ENCODE data around the gene EBF3. TPM values are rescaled to one million over a fixed set of nuclear protein-coding genes. Genes with fewer than 3 reads are reported as not detected.

EBF3 gene
- total and polyA plus RNA-seq, 4 donors = 14.3 to 166 (median 116) TPM

DNA sequence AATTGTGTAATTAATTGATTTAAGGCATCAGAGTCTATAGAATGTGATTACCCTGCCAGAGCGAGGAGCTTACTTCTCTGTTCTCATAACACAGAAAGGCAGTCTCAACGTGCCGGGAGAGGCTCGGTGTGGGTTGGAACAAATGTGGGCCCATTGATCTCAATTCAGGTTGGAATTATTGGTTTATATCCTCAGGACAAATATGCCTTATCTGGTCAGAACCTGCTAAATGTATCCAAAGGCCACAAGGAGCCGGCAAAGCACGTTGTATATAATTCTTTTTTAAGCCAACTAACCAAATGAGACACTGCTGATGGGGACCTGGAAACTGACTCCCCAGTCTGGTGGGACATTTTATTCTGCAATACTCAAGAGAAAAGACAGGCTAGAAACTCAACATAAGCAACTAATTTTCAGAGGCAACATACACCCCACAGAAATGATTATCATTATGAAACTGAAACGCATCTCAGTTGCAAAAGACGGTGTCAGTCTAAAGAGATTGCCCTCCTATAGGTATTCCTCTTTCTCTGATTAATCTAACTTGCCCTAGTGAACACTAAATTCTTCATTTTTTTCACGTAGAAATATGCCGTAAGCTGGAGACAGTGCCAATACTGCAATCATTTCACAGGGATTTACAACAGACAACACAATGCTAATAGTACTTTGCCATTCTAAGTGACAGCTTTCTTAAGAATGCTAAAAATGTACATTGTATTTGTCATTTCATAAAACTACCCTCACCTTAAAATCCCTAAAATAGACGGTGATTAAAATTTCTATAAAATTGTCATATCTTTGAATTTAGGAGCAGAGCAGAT lies 9.4 kb downstream of the EBF3 start:
- Histone ChIP-seq H3K36me3 (ENCODE audit: control insufficient read depth, insufficient read depth, low read length) (peaks cover 10% of the 10 kb centered on the region), H3K4me1 (ENCODE audit: control insufficient read depth, insufficient read depth, low read length) (peaks cover 20% of the 10 kb centered on the region), H3K27ac (ENCODE audit: low read depth, low read length) (no peak overlapping the region), H3K27me3 (ENCODE audit: control insufficient read depth, insufficient read depth, low read length) (peaks cover 47% of the 10 kb centered on the region), H3K4me3 (ENCODE audit: low read depth, low read length) (no peak overlapping the region), H3K9me3 (ENCODE audit: control insufficient read depth, insufficient read depth, low read length) (no peaks in the 10 kb centered on the region)
- peak in 1 of 6 donors; percentile 79 for DNase-seq (ENCODE audit: low read depth in 4 of 6, low spot score in 6 of 6)
- WGBS (ENCODE audit: insufficient coverage) = 76% methylated on average over 4 of the region's 11 CpGs

DNA sequence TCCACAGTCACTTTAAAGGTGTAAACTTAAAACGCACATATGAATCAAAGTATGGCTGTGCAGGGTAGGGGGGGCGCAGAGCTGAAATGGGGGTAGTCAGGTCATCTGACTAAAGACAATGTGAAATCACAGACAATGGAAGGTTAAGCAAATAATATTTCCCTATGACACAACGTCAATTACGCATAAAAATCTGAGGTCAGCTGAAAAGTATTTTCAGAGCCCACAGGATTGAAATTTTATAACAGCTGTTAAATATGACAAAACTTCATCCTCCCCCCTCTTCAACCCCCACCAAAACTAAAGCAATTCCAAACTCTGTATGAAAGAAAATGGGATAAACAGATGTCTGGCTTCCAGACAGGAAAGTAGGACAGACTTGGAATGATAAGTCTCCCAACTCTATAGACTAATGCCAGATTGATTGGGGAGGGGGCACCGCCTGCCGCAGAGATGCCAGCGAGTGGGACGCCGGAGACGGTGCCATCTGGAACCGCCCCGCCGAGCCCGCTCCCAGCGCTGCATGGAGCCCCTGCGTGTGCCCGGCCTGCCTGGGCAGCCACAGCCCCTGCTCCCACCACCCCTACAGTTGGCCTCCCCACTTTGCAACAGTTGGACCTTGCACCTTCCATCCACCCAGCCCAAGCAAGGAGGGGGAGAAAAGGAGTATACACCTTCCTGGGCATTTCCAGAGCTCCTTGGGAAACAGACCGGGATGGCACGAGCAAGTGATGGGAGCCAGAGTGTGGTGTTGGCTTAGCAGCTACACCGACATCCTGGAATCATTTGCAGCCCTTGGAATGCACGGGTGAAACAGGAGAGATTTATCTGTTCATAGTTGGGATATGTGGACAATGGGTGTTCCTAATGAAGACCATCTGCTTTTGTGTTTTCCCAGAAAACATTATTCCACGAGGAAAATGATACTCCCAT lies 10.7 kb downstream of the EBF3 start:
- Histone ChIP-seq H3K9me3 (ENCODE audit: control insufficient read depth, insufficient read depth, low read length) (no peaks in the 10 kb centered on the region), H3K36me3 (ENCODE audit: control insufficient read depth, insufficient read depth, low read length) (peaks cover 10% of the 10 kb centered on the region), H3K4me3 (ENCODE audit: low read depth, low read length) (no peak overlapping the region), H3K27ac (ENCODE audit: low read depth, low read length) (peak overlapping the region; percentile 35), H3K27me3 (ENCODE audit: control insufficient read depth, insufficient read depth, low read length) (peaks cover 36% of the 10 kb centered on the region), H3K4me1 (ENCODE audit: control insufficient read depth, insufficient read depth, low read length) (peaks cover 19% of the 10 kb centered on the region)
- WGBS (ENCODE audit: insufficient coverage) = 28% methylated on average over 16 of the region's 22 CpGs
- DNase-seq (ENCODE audit: low read depth in 4 of 6, low spot score in 6 of 6) = peak in 2 of 6 donors; percentile 57 to 70

DNA sequence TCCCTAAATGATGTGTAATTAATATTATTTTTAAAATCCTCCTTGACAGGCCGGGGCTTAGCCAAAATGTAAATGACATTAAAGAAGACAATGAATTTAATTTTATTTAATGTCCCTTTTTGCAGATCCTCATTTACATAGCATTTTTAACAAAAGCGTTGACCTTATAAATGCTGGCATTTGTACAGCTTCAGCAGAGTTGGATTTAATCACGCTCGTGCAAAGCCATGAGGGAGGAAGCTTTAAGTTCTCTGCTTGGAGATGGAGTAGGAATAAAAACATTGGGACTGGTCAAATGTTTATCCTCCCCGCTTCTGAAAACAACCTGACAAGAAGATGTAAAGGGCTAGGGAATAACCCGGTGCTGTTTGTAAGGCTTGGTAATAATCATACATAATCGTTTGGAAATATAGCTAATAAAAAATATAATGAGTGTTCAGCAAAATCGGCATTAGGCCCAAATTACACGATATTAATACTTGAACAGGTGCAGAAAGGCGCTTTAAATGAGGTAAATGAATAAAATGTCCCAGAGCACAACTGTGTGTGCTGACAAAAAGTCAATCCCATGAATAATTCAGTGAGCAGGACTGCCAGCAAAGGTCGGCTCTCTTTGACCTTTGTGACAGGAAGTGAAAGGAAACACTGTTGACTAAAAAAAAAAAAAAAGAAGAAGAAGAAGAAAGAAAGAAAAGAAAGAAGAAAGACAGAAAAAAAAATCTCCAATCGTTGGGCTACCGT lies 11.5 kb downstream of the EBF3 start:
- Histone ChIP-seq H3K27ac (ENCODE audit: low read depth, low read length) (no peak overlapping the region), H3K9me3 (ENCODE audit: control insufficient read depth, insufficient read depth, low read length) (no peaks in the 10 kb centered on the region), H3K4me3 (ENCODE audit: low read depth, low read length) (no peak overlapping the region), H3K36me3 (ENCODE audit: control insufficient read depth, insufficient read depth, low read length) (peaks cover 10% of the 10 kb centered on the region), H3K27me3 (ENCODE audit: control insufficient read depth, insufficient read depth, low read length) (peaks cover 28% of the 10 kb centered on the region), H3K4me1 (ENCODE audit: control insufficient read depth, insufficient read depth, low read length) (peaks cover 18% of the 10 kb centered on the region)
- DNase-seq (ENCODE audit: low read depth in 4 of 6, low spot score in 6 of 6) = peak in 1 of 6 donors; percentile 77
- WGBS (ENCODE audit: insufficient coverage) = 23% methylated on average over 5 of the region's 13 CpGs

DNA sequence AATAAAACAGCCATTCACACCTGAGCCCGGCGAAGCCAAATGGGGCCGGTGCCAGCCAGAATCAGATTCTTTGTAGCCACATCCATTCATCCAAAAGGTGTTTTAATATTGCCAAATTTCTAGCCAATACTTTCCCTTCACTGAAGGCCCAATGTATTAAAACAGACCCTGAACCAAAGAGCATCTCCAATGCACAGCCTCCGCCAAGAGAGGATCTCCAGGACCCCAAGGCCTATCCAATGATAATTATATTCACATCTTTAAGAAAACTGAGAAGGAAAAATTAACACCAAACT lies 12.2 kb downstream of the EBF3 start:
- H3K27me3 ChIP-seq (ENCODE audit: control insufficient read depth, insufficient read depth, low read length) = peaks cover 22% of the 10 kb centered on the region
- H3K36me3 ChIP-seq (ENCODE audit: control insufficient read depth, insufficient read depth, low read length) = peaks cover 10% of the 10 kb centered on the region
- peak in 1 of 6 donors; percentile 46 for DNase-seq (ENCODE audit: low read depth in 4 of 6, low spot score in 6 of 6)
- H3K4me1 ChIP-seq (ENCODE audit: control insufficient read depth, insufficient read depth, low read length) = peaks cover 18% of the 10 kb centered on the region
- H3K4me3 ChIP-seq (ENCODE audit: low read depth, low read length) = no peak overlapping the region
- no peak overlapping the region for H3K27ac ChIP-seq (ENCODE audit: low read depth, low read length)
- no peaks in the 10 kb centered on the region for H3K9me3 ChIP-seq (ENCODE audit: control insufficient read depth, insufficient read depth, low read length)
- 68% methylated on average over 3 of the region's 4 CpGs for WGBS (ENCODE audit: insufficient coverage)

DNA sequence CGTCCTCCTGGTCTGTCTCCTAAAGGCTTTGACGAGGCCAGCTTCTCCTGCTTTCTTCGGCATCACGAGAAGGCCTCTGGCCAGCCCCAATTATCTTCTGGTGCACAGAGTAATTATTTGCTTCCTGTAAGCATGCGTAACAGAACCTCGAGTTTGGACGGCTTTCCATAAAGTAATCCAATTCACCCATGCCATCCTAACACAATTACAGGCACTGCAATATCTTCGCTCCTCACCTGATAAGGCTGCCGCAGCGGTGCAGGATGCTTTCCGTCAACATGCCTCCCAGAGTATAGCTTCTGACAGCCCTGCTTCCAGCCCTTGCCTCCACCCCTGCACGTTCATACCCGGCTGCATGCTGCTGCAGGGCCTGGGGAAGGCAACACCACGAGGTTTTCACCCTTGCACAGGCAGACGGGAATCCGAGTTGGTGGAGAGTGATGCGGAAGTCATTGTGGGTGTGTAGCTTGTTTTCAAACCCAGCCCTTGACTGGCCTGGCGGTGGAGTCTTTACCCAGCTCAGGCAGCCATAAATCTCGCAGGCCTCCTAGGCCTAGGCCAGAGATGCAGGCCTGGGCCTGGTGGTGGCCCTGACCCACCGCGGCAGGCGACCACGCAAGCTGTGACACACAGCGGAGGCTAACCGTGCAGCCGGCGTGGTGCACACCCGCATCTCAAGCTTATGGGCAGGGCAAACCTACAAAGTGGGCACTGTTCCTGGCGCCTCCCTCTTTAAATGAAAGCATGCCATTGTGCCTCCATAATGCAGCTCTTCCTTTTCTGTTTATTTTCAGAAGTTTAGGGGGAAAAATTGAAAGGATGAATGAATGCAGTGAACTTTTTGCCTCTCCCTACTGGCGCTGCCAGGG lies 12.7 kb downstream of the EBF3 start:
- Histone ChIP-seq H3K27me3 (ENCODE audit: control insufficient read depth, insufficient read depth, low read length) (peaks cover 16% of the 10 kb centered on the region), H3K4me3 (ENCODE audit: low read depth, low read length) (no peak overlapping the region), H3K9me3 (ENCODE audit: control insufficient read depth, insufficient read depth, low read length) (no peaks in the 10 kb centered on the region), H3K27ac (ENCODE audit: low read depth, low read length) (no peak overlapping the region), H3K4me1 (ENCODE audit: control insufficient read depth, insufficient read depth, low read length) (peaks cover 18% of the 10 kb centered on the region), H3K36me3 (ENCODE audit: control insufficient read depth, insufficient read depth, low read length) (peaks cover 10% of the 10 kb centered on the region)
- peak in 1 of 6 donors; percentile 58 for DNase-seq (ENCODE audit: low read depth in 4 of 6, low spot score in 6 of 6)
- WGBS (ENCODE audit: insufficient coverage) = 65% methylated on average over 29 of the region's 30 CpGs

DNA sequence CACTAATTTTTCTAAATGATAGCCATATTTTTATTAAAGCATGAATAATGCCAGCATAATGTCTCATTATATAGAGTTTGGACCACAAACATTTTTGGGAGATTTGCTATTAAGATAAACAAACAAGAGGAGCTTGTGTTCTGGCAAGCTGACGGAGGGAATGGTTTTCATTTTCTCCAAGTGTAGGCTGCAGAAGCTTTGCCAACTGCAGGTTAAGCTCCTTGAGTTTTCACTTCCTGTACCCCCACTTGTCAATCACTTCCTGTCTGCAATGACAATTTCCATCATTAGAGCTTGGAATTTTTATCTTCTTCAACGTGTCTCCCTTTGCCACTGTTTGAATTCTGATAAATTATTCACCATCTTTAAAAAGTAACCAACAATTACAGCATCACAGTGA lies 13.4 kb downstream of the EBF3 start:
- no peak for DNase-seq (ENCODE audit: low read depth in 4 of 6, low spot score in 6 of 6)
- Histone ChIP-seq H3K9me3 (ENCODE audit: control insufficient read depth, insufficient read depth, low read length) (no peaks in the 10 kb centered on the region), H3K4me1 (ENCODE audit: control insufficient read depth, insufficient read depth, low read length) (peaks cover 21% of the 10 kb centered on the region), H3K27ac (ENCODE audit: low read depth, low read length) (no peak overlapping the region), H3K4me3 (ENCODE audit: low read depth, low read length) (no peak overlapping the region), H3K36me3 (ENCODE audit: control insufficient read depth, insufficient read depth, low read length) (peaks cover 10% of the 10 kb centered on the region), H3K27me3 (ENCODE audit: control insufficient read depth, insufficient read depth, low read length) (peaks cover 11% of the 10 kb centered on the region)
- 69% methylated on average over 2 of the region's 2 CpGs for WGBS (ENCODE audit: insufficient coverage)

DNA sequence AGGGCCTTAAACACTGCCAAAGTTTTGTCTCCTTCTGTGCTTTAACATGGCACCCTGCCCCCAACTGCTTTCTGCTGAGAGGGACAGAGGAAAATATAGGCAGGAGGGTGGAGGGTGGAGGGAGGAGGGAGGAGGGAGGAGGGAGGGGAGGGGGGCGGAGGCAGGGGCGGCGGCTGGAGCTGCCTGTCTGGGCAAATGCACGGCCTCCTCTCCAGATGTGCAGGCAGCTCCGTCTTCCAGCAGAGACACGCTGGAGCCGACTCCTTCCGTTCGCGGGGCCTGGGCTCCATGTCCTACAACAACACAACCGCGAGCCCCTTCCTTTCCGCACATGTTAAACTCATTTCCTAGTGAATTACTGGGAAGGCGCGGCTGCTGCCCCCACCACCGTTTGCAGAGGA lies 14.2 kb downstream of the EBF3 start:
- no peak overlapping the region for H3K4me3 ChIP-seq (ENCODE audit: low read depth, low read length)
- DNase-seq (ENCODE audit: low read depth in 4 of 6, low spot score in 6 of 6) = peak in 2 of 6 donors; percentile 62 to 84
- H3K4me1 ChIP-seq (ENCODE audit: control insufficient read depth, insufficient read depth, low read length) = peaks cover 21% of the 10 kb centered on the region
- H3K9me3 ChIP-seq (ENCODE audit: control insufficient read depth, insufficient read depth, low read length) = no peaks in the 10 kb centered on the region
- peaks cover 11% of the 10 kb centered on the region for H3K27me3 ChIP-seq (ENCODE audit: control insufficient read depth, insufficient read depth, low read length)
- 12% methylated on average over 12 of the region's 16 CpGs for WGBS (ENCODE audit: insufficient coverage)
- H3K27ac ChIP-seq (ENCODE audit: low read depth, low read length) = peak overlapping the region; percentile 27
- H3K36me3 ChIP-seq (ENCODE audit: control insufficient read depth, insufficient read depth, low read length) = peaks cover 10% of the 10 kb centered on the region

DNA sequence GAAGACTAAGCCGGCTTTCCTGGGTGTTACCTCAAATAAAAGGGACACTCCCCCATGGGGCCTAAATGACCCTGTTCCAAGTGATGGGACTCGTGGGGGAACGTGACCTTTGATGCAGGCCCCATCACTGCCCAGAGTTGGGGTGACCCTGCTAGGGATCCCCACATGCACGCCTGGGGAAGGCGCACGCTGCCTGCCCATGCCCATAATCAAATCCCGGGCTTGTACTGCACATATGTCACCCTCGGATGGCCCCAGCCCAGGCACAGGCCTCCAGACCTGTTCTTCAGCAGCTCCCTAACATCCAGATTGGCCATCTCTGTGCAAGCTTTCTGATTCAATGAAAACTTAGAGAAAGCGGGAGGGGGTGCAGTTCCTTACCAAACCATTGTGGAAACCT lies 14.7 kb downstream of the EBF3 start:
- no peak for DNase-seq (ENCODE audit: low read depth in 4 of 6, low spot score in 6 of 6)
- WGBS (ENCODE audit: insufficient coverage) = 68% methylated on average over 9 of the region's 9 CpGs
- Histone ChIP-seq H3K4me1 (ENCODE audit: control insufficient read depth, insufficient read depth, low read length) (peaks cover 21% of the 10 kb centered on the region), H3K27me3 (ENCODE audit: control insufficient read depth, insufficient read depth, low read length) (peaks cover 11% of the 10 kb centered on the region), H3K9me3 (ENCODE audit: control insufficient read depth, insufficient read depth, low read length) (no peaks in the 10 kb centered on the region), H3K4me3 (ENCODE audit: low read depth, low read length) (no peak overlapping the region), H3K36me3 (ENCODE audit: control insufficient read depth, insufficient read depth, low read length) (peaks cover 10% of the 10 kb centered on the region), H3K27ac (ENCODE audit: low read depth, low read length) (no peak overlapping the region)
